ENCODE results near the gene MRPL50.

MRPL50 gene

DNA sequence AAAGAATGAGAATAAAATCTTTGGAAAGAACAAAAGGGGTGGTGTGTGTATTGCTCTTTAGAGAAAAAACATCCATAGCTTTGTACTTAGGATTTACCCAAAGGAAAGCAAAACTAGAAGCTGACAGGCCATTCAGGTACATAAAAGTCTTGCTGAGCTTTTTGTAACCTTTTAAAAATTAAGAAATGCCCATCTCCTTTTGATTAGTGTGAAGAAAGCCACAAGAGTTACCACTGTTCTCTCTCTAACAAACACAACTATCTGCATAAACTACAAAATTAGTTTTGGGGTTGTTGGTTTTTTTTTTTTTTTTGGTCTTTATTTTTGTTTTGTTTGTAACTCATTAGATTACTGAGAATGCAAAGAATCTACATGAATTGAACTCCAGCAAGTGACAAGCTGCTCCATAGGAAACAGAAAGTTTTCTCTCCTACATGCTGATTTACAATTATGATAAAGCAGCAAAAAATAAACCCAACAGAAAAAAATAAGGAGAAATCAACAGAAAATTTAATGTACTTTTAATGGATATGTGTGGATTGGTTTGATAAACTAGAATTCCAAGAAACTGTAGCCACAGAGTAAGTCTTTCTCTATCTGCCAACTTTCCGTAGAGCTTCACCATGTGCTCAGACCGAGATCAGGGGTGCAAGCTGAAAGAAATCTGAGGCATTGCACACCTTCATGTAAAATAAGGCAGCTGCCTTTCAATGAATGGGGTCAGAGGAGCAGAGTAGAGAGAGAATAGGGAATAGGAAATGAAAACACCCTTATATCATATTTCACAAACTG lies 25.9 kb downstream of the MRPL50 start:
- H3K36me3 ChIP-seq (ENCODE audit: control insufficient read depth, insufficient read depth, low read length): no peaks in the 10 kb centered on the region
- TF ChIP-seq, protein P1, sequence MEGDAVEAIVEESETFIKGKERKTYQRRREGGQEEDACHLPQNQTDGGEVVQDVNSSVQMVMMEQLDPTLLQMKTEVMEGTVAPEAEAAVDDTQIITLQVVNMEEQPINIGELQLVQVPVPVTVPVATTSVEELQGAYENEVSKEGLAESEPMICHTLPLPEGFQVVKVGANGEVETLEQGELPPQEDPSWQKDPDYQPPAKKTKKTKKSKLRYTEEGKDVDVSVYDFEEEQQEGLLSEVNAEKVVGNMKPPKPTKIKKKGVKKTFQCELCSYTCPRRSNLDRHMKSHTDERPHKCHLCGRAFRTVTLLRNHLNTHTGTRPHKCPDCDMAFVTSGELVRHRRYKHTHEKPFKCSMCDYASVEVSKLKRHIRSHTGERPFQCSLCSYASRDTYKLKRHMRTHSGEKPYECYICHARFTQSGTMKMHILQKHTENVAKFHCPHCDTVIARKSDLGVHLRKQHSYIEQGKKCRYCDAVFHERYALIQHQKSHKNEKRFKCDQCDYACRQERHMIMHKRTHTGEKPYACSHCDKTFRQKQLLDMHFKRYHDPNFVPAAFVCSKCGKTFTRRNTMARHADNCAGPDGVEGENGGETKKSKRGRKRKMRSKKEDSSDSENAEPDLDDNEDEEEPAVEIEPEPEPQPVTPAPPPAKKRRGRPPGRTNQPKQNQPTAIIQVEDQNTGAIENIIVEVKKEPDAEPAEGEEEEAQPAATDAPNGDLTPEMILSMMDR (IDR thresholded peaks at IDR 0.05; ENCODE audit: insufficient read depth, low read length, poor library complexity, severe bottlenecking): no peak
- H3K27me3 ChIP-seq (replicated peaks; ENCODE audit: control insufficient read depth, insufficient read depth, low read length): no peaks in the 10 kb centered on the region
- H3K4me3 ChIP-seq (replicated peaks; ENCODE audit: low read depth, low read length): no peak overlapping the region
- DNase-seq (ENCODE audit: extremely low read depth, insufficient read length): no peak

DNA sequence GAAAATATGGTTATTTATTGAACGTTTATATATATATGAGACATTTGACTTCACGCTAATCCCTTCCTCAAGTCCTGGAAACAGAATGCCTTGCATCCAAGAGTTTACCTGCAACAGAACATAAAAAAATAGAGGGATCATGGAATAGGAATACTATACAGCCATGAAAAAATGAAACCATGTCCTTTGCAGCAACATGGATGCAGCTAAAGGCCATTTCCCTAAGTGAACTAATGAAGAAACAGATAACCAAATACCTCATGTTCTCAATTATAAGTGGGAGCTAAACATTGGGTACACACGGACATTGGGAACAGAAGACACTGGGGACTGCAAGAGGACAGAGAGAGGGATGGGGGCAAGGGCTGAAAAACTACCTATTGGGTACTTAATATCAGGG lies 26.6 kb downstream of the MRPL50 start:
- Histone ChIP-seq H3K4me3 (replicated peaks; ENCODE audit: low read depth, low read length) (no peak overlapping the region), H3K36me3 (ENCODE audit: control insufficient read depth, insufficient read depth, low read length) (no peaks in the 10 kb centered on the region), H3K27me3 (replicated peaks; ENCODE audit: control insufficient read depth, insufficient read depth, low read length) (no peaks in the 10 kb centered on the region)
- TF ChIP-seq, protein P1 (IDR thresholded peaks at IDR 0.05; ENCODE audit: insufficient read depth, low read length, poor library complexity, severe bottlenecking): no peak
- DNase-seq (ENCODE audit: extremely low read depth, insufficient read length): no peak

DNA sequence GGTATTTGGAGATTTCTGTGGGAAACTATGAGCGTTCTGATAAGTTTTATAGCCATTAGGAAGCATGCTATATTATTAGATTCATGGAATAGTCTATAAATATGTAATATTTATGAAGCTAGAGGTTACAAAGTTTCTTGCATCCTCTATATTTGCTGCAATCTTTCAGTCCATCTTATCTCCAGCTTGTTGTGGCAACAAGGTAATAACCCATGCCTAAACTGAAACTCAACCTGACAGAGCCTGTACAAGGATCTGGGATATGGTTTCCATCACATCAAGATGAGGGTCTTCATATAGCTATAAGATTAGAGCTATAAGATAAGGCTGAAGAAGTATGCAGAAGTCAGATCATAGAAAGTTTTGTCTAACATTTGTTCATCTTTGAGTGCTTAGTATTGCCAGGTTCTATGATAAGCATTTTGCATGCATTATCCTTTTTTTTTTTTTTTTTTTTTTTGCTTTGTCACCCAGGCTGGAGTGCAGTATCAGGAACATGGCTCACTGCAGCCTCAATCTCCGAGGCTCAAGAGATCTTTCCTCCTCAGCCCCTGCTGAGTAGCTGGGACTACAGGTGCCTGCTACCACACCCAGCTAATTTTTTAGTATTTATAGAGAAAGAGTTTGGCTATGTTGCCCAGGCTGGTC lies 28.4 kb downstream of the MRPL50 start:
- H3K27me3 ChIP-seq (replicated peaks; ENCODE audit: control insufficient read depth, insufficient read depth, low read length): no peaks in the 10 kb centered on the region

DNA sequence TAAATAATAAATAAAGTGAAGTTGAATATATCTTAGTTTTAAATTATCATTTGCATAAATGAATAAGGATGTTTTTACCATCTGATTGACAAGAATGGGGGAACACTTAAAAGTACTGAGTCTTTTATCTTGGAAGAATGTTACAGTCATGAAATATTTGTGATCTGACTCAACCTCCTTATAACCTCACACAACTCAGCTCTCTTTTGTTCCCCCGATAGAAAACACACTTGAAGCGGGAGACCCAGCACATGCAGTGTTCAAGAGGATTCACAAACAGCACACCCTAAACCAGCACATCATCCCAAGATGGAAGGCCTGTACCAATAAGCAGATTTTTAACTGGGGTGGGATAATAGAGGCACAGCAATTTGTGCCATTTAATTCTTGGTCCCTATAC lies 29.1 kb downstream of the MRPL50 start:
- no peak for DNase-seq (ENCODE audit: extremely low read depth, insufficient read length)
- TF ChIP-seq, protein P1 (IDR thresholded peaks at IDR 0.05; ENCODE audit: insufficient read depth, low read length, poor library complexity, severe bottlenecking): no peak
- H3K36me3 ChIP-seq (ENCODE audit: control insufficient read depth, insufficient read depth, low read length): no peaks in the 10 kb centered on the region

More for the DNA sequence above, 28.4 kb downstream of the MRPL50 start:
- DNase-seq (ENCODE audit: extremely low read depth, insufficient read length): no peak
- TF ChIP-seq, protein P1 (IDR thresholded peaks at IDR 0.05; ENCODE audit: insufficient read depth, low read length, poor library complexity, severe bottlenecking): no peak
- Histone ChIP-seq H3K36me3 (ENCODE audit: control insufficient read depth, insufficient read depth, low read length) (no peaks in the 10 kb centered on the region), H3K4me3 (replicated peaks; ENCODE audit: low read depth, low read length) (no peak overlapping the region)

DNA sequence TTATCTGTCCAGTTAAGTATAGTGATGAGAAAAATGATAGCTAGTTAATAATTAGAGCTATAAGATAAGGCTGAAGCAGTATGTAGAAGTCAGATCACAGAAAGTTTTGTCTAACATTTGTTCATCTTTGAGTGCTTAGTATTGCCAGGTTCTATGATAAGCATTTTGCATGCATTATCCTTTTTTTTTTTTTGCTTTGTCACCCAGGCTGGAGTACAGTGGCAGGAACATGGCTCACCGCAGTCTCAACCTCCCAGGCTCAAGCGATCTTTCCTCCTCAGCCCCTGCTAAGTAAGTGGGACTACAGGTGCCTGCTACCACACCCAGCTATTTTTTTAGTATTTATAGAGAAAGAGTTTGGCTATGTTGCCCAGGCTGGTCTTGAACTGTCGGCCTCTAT lies 31.1 kb downstream of the MRPL50 start:
- DNase-seq (ENCODE audit: extremely low read depth, insufficient read length): no peak
- Histone ChIP-seq H3K4me3 (replicated peaks; ENCODE audit: low read depth, low read length) (no peak overlapping the region), H3K27me3 (replicated peaks; ENCODE audit: control insufficient read depth, insufficient read depth, low read length) (no peaks in the 10 kb centered on the region), H3K36me3 (ENCODE audit: control insufficient read depth, insufficient read depth, low read length) (no peaks in the 10 kb centered on the region)
- TF ChIP-seq, protein P1 (IDR thresholded peaks at IDR 0.05; ENCODE audit: insufficient read depth, low read length, poor library complexity, severe bottlenecking): no peak

More for the DNA sequence above, 29.1 kb downstream of the MRPL50 start:
- Histone ChIP-seq H3K4me3 (replicated peaks; ENCODE audit: low read depth, low read length) (no peak overlapping the region), H3K27me3 (replicated peaks; ENCODE audit: control insufficient read depth, insufficient read depth, low read length) (no peaks in the 10 kb centered on the region)
